Skeletal muscle cell (primary cell): ENCODE measurements around the gene PREP.

Experiments used
- DNase-seq: peaks from one replicate; pipeline ENCODE4 v3.0.0-alpha.2; 2010; ENCODE audit warnings: low read depth
- H3K4me3 ChIP-seq: 2 replicates; pipeline ENCODE4 v1.5.1; 2011; ENCODE audit warnings: low read depth, mild to moderate bottlenecking, control low read depth, low read length, moderate library complexity

PREP gene

GRCh38 chr6:105400501-105400900 lies 2.4 kb downstream of the PREP start:
- no peak for DNase-seq
- H3K4me3 ChIP-seq: no peak overlapping the region

- no peak overlapping the region for H3K4me3 ChIP-seq
- DNase-seq: no peak
Measured at GRCh38 chr6:105398859-105399258, 4.0 kb downstream of the PREP start.

GRCh38 chr6:105397987-105398386 lies 4.9 kb downstream of the PREP start:
- no peak for DNase-seq
- no peak overlapping the region for H3K4me3 ChIP-seq

DNA sequence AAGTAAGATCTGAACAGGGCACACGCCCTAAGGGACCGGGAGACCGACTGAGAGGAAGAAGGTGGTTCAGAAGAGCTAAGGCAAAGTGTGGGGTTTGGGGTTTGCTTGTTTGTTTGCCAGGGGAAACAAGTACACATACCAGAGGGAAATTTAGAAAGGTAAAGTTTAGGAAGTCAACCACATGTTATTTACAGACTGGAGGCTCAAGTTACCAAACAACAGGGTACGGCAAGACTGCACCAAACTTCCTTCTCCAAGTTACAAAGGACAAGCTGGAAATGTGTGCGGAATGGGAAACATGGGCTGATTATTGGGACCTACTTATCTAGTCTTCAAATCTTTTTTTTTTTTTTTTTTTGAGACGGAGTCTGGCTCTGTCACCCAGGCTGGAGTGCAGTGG lies 11.2 kb downstream of the PREP start:
- DNase-seq: no peak
- H3K4me3 ChIP-seq: no peak overlapping the region

- DNase-seq: no peak
- H3K4me3 ChIP-seq: no peak overlapping the region
Measured at GRCh38 chr6:105389543-105389942, 13.3 kb downstream of the PREP start.

- no peak for DNase-seq
Measured at GRCh38 chr6:105388392-105388791, 14.5 kb downstream of the PREP start.

DNA sequence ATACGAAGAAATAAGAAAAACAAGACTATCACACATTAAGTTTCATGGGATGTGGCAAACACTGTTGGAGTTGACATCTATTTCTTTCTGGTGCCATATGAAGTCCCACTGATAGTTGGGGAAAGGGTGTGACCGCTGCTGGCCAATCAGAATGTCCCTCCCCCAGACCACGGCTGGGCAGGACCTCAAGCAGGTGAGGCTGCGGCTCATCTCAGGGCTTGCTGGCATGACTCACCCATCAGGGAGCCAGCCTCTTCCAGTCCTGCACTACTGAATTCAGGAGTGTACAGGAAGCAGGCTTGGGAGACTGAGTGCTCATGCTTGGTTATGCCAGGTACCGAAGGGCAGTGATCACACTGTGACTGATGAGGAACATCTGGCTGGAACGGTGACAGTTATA lies 18.9 kb downstream of the PREP start:
- H3K4me3 ChIP-seq: no peak overlapping the region
- no peak for DNase-seq

More at GRCh38 chr6:105388392-105388791, 14.5 kb downstream of the PREP start:
- no peak overlapping the region for H3K4me3 ChIP-seq

GRCh38 chr6:105382958-105383357 lies 19.9 kb downstream of the PREP start:
- no peak overlapping the region for H3K4me3 ChIP-seq
- DNase-seq: no peak

DNA sequence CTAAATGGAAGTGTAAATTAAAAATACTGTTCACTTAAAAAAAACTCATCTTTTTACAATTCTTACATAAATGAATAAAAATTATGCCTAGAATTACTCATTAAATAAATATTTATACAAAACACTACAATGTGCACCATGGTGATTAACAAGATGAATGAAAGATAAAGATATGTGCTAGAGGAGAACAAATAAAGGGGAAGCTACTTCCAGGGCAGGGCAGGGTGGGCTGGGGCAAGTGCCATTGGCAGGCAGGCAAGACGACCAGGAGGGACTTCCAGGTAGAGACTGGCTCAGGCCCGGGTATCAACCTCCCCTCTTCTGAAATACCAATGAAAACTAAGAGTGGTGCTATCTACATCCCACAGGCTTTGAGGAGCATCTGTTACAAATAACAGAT lies 20.4 kb downstream of the PREP start:
- no peak overlapping the region for H3K4me3 ChIP-seq
- no peak for DNase-seq

GRCh38 chr6:105380634-105381033 lies 22.2 kb downstream of the PREP start:
- DNase-seq: no peak
- no peak overlapping the region for H3K4me3 ChIP-seq

- no peak overlapping the region for H3K4me3 ChIP-seq
- DNase-seq: no peak
Measured at GRCh38 chr6:105375797-105376196, 27.1 kb downstream of the PREP start.

DNA sequence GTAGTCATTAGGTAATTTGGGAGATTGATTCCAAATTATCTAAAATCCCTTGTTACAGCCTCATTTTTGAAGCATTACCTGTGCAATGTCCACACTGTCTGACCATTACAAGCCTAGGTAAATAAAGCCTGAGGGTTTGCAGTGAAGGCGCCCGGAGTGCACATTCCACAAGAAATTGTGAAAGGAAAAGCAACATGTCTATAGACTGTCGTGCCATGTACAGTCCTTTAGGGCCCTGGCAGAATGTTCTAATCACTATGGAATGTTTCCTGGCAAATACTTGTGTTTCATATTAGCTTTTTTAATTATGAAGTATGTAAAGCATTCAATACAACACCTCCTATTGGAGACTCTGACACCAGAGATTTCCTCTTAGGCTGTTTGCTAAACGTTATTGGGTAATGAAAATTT lies 28.9 kb downstream of the PREP start:
- H3K4me3 ChIP-seq: no peak overlapping the region
- no peak for DNase-seq

DNA sequence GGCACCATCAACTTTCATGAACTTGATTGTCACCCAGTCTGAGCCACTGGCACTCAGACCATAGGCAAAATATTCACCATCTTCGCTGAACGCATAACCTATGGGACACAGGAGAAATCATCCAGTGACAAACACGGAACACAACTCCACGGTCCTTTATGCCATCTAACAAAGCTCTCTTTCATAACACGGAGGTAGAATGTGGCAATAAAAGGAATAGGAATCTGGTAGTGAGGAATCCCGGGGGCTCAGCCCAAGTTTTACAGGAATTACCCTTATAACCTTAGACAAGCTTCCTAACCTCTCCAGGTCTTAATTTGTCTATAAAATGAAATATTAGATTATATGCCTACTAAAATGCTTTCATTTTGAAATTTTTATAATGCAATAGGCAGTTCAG lies 29.4 kb downstream of the PREP start:
- H3K4me3 ChIP-seq: no peak overlapping the region
- DNase-seq: no peak

DNA sequence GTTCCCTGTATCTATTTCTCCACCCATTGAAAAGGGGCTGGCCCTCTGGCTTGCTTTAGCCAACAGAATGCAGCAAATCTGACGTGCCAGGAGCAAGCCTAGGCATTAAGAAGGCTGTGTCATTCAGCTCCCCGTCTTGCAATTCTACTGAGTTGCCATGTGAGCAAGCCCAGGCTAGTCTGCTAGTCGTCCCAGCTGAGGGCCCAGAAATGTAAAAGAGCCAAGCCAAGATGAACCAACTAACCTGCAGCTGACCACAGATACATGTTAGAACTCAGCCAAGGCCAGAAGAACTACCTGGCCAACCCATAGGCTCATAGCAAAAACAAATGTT lies 30.1 kb downstream of the PREP start:
- no peak overlapping the region for H3K4me3 ChIP-seq

DNA sequence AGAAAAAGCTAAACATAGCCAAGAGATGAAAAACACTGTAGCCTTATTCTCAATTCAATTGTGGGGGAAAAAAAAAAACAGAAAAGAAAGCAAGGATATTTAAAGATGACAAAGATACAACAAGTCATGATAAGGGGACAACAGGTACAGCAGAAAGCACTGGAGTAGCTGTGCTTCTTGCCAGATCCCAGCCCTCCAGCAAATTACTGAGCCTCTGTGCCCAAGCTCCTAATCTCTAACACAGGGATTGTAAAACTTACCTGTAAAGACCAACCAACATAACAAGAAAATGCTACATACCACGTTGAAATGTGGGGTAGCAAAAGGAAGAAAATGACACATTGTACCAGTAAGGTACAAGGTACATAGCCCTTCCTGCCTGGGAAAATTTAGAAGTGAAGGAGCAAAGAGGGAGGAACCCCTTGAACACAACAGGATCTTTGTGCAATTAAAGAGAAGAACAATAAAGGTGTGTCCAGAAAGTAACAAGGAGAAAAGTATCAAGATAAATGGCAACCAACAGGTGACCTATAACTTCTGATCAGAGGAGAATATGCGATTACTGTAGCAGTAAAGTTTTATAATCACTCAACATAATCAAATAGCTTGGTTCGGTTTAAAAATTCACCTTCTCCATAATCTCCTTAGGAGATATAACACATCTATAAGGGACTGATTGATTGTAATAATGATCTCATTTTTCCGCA lies 30.6 kb downstream of the PREP start:
- no peak for DNase-seq
- no peak overlapping the region for H3K4me3 ChIP-seq

More for the DNA sequence above, 30.1 kb downstream of the PREP start:
- DNase-seq: no peak

- DNase-seq: no peak
- no peak overlapping the region for H3K4me3 ChIP-seq
Measured at GRCh38 chr6:105370351-105370750, 32.5 kb downstream of the PREP start.

GRCh38 chr6:105369145-105369544 lies 33.7 kb downstream of the PREP start:
- no peak for DNase-seq
- H3K4me3 ChIP-seq: no peak overlapping the region

DNA sequence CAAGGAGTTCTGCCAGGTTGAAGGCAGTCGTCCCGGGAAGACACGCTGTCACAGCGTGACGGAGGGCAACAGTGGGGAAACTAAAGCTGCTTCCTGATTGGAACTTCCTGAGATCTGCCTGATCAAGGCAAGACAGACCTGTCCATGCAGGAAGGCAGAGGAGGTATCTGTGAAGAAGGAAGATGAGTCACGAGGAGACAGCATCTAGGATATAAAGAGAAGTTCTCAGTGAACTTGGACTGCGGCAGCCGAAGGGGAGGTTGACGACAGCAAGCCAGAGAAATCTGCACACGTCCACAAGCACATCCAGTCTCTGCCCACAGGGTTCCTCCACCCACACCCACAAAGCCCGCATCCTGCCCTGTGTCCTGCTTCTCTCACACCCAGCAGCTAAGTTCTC lies 38.6 kb downstream of the PREP start:
- no peak for DNase-seq
- no peak overlapping the region for H3K4me3 ChIP-seq

- DNase-seq: no peak
- H3K4me3 ChIP-seq: no peak overlapping the region
Measured at GRCh38 chr6:105363100-105363754, 39.7 kb downstream of the PREP start.

GRCh38 chr6:105359419-105360370 lies 43.2 kb downstream of the PREP start:
- peak; percentile 77 for DNase-seq
- H3K4me3 ChIP-seq: no peak overlapping the region
